Epidermal melanocyte (primary cell): Measurements from ENCODE around the gene DCP1A.
"Not testable (repeated sequence)": the region's sequence is repeated elsewhere in the genome, so short reads cannot be mapped to it uniquely, and the experiment has no call there.

Experiments
- DNase-seq: peaks from one replicate; pipeline ENCODE4 v3.0.0; 2011; ENCODE audit warnings: low spot score; ENCODE audit not compliant: insufficient read length

The DCP1A gene

GRCh38 chr3:53269193-53269592 lies 78.2 kb downstream of the DCP1A start:
- not testable (repeated sequence) for DNase-seq

DNA sequence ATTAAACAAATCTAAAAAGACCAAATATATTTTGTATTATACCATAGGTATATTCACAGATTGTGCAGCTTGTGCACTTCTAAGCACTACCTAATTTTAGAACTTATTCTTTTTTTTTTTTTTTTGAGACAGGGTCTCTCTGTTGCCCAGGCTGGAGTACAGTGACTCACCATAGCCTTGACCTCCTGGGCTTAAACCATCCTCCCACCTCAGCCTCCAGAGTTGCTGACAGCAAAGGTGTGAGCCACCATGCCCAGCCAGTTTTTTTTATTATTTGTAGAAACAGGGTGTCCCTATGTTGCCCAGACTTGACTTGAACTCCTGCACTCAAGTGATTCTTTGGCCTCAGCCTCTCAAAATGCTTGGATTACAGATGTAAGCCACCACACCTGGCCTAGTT lies 79.6 kb downstream of the DCP1A start:
- DNase-seq = no peak

DNA sequence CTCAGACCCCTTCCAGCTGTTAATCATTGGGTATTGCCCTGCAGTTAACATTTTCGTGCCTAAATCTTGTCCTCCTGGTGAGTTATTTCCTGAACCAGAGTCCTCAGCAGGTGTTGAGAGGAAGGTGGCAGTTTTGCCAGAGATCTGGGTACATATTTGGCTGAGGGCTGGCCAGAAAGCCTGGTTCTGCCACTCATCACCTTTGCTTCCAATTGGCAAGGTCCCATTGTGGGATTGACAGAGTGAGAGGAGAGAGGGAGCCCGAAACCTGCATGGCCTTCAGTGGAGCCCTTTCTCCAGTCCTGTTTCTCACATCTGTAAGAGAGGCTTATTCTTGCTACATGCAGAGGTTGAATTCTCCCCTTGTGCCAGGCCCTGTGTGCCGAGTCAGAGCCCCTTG lies 82.6 kb downstream of the DCP1A start:
- DNase-seq = no peak

DNA sequence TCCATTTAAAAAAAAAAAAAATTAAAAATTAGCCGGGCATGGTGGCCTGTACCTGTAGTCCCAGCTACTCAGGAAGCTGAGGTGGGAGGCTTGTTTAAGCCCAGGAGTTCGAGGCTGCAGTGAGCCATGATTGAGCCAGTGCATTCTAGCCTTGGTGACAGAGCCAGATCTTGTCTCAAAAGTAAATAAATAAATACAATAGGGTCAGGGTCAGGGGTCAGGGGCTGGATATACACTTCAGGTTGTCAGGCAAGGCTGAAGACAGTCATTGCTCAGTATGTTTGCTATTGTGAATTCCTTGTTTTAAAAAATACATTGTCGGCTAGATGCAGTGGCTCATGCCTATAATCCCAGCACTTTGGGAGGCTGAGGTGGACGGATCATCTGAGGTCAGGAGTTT lies 83.4 kb downstream of the DCP1A start:
- DNase-seq = no peak

- no peak for DNase-seq
These were observed 85.6 kb downstream of the DCP1A start for GRCh38 chr3:53261712-53262111.

GRCh38 chr3:53260286-53260785 lies 87.0 kb downstream of the DCP1A start:
- no peak for DNase-seq

DNA sequence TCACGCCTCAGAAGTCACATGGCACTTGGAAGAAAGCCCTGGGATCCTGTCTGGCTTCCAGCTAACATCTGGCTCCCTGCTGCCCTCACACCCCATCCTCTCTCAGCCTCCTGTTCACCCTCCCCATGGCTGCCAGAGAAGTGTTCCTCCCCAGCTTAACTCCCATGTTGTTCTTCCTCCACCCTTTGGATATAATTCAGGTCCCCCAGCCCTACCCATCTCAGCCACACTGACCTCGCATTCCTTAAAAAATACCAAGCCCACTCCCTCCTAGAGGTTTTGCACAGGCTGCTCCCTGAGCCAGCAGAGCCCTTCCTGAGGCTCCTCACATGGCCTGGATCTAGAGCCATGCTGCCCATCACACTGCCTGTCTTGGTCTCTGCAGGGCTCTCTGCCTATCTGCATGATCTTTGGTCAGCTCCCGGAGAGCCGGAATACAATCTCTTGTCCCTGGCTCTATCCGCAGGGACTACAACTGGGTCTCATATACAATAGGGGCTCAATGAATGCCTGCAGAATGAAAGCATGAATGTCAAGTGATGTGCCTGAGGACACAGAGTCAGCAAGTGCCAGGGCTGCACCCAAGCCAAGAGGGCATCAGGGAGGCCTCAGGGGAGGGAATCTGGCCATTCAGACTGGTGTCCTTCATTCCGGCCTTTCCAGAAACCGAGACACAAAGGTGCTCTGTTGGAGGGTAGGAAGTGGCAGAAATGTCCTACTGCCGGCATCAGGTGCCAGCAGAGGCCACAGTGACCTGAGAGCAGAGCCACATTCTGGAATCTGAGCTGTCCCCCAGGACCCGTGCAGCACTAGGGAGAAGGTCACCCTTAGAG lies 87.7 kb downstream of the DCP1A start:
- peak; percentile 41 for DNase-seq

GRCh38 chr3:53258600-53259426 lies 88.5 kb downstream of the DCP1A start:
- no peak for DNase-seq

- no peak for DNase-seq
These were observed 89.9 kb downstream of the DCP1A start for GRCh38 chr3:53257465-53257864.

GRCh38 chr3:53256704-53257055 lies 90.7 kb downstream of the DCP1A start:
- no peak for DNase-seq

- peak; percentile 89 for DNase-seq
These were observed 91.3 kb downstream of the DCP1A start, which contains the start of gene TKT for GRCh38 chr3:53255775-53256703. TSS of gene TKT (minus strand) at chr3:53256022. CDS start at chr3:53255942, 80 bp downstream.

- no peak for DNase-seq
These were observed 91.9 kb downstream of the DCP1A start for GRCh38 chr3:53255423-53255774.

DNA sequence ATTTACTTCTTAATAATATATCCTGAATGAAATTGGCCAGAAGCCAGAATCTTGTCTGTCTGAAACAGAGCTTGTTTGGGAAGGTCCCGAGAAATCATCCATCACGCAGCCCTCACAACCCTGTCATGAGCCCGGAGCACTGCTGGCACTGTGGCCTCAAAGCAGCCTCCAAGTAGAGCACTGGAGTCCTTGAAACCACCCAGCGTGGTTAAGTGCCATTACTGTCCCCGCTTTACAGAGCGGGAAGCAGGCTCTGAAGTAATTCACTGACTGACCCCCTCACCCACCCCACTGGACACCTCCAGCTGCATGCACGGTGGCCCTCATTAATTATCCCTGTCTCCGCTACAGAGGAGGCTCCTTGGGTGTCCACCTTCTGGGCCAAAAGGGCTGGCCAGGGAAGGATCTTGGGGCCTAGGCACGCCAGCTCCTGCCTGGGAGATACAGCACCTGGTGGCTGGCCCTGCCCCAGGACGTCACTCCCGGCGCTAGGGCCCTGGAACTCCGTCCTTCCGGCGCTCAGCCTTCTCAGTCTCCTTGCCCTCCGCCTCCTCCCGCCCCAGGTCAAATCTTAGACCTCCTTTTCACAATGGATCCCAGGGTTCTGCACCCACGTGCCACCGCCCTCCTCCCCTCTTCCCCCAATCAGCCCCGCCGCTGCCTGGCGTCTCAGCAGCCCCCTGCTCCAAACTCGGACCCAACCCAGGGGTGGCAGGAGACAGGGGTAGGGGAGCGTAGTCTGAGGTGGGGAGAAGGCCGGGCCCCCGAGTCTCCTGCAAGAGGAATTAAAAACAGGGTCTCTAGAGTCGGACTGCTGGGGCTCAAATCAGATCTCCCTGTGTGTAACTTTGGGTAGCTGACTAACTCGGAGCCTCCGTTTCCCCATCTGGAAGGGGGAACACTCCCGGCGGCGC lies 92.6 kb downstream of the DCP1A start:
- peak; percentile 78 for DNase-seq

- DNase-seq = no peak
These were observed 93.4 kb downstream of the DCP1A start for GRCh38 chr3:53253707-53254508.

DNA sequence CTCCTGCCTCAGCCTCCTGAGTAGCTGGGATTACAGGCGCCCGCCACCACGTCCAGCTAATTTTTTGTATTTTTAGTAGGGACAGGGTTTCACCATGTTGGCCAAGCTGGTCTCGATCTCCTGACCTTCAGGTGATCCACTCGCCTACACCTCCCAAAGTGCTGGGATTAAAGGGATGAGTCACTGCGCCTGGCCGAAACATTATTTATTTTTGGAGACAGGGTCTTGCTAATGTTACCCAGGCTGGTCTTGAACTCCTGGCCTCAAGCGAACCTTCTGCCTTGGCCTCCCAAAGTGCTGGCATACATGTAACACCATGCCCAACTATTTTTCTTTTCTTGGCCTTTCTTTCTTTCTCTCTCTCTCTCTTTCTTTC lies 94.4 kb downstream of the DCP1A start:
- not testable (repeated sequence) for DNase-seq

GRCh38 chr3:53252096-53252946 lies 95.0 kb downstream of the DCP1A start:
- DNase-seq = no peak

GRCh38 chr3:53250881-53251605 lies 96.3 kb downstream of the DCP1A start:
- no peak for DNase-seq

DNA sequence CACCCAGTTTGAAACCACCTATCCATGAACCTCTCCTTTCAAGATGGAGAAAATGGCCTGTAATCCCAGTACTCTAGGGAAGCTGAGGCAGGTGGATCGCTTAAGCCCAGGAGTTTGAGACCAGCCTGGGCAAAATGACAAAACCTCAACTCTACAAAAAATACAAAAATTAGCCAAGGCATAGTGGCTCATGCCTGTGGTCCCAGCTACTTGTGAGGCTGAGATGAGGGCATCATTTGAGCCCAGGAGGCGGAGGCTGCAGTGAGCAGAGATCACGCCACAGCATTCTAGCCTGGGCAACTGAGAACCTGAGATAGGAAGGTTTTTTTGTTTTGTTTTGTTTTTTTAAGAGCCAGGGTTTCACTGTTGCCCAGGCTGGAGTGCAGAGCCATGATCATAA lies 96.9 kb downstream of the DCP1A start:
- no peak for DNase-seq
